DND-41 (cell line): ENCODE data around the gene C11orf98.

Source experiments
- CTCF ChIP-seq: IDR thresholded peaks from 2 replicates; pipeline ENCODE4 v1.5.1; 2012; ENCODE audit warnings: borderline replicate concordance, low read length, moderate library complexity, mild to moderate bottlenecking; ENCODE audit not compliant: poor library complexity, severe bottlenecking; ENCODE audit errors: extremely low read depth
- EZH2 ChIP-seq: IDR thresholded peaks from 3 replicates; pipeline ENCODE4 v1.6.1; 2012; ENCODE audit warnings: borderline replicate concordance, low read depth, mild to moderate bottlenecking, moderate library complexity, low read length, inconsistent platforms; ENCODE audit not compliant: severe bottlenecking

- TF ChIP-seq CTCF, result no peak
- TF ChIP-seq EZH2, result no peak
Observed at GRCh38 chr11:62647609-62648005, 17.4 kb downstream of the C11orf98 start.
